ENCODE results near the gene PTPRD. TPM values are rescaled to one million over a fixed set of nuclear protein-coding genes. Genes with fewer than 3 reads are reported as not detected.

Gene PTPRD
- total and polyA plus RNA-seq, 10 donors: 0.08 to 11.7 (median 2.9) TPM

- intact Hi-C loops (cut with DNase I; ENCODE audit: low total_unique reads): no loop called here
- no peak overlapping the region for H3K4me3 ChIP-seq
- H3K27me3 ChIP-seq (replicated peaks in 1 of 7): no peaks in the 10 kb centered on the region
- no peak for DNase-seq
- 80 to 91% (median 86%) methylated on average over 2 of the region's 2 CpGs for WGBS, 5 donors
- no peaks in the 10 kb centered on the region for H3K9me3 ChIP-seq
- no peaks in the 10 kb centered on the region for H3K36me3 ChIP-seq
- TF ChIP-seq POLR2A (IDR thresholded peaks at IDR 0.05) (no peak), POLR2AphosphoS5 (IDR thresholded peaks at IDR 0.05) (no peak)
- TF ChIP-seq, protein P1, sequence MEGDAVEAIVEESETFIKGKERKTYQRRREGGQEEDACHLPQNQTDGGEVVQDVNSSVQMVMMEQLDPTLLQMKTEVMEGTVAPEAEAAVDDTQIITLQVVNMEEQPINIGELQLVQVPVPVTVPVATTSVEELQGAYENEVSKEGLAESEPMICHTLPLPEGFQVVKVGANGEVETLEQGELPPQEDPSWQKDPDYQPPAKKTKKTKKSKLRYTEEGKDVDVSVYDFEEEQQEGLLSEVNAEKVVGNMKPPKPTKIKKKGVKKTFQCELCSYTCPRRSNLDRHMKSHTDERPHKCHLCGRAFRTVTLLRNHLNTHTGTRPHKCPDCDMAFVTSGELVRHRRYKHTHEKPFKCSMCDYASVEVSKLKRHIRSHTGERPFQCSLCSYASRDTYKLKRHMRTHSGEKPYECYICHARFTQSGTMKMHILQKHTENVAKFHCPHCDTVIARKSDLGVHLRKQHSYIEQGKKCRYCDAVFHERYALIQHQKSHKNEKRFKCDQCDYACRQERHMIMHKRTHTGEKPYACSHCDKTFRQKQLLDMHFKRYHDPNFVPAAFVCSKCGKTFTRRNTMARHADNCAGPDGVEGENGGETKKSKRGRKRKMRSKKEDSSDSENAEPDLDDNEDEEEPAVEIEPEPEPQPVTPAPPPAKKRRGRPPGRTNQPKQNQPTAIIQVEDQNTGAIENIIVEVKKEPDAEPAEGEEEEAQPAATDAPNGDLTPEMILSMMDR (IDR thresholded peaks at IDR 0.05 in 8 of 11, conservative IDR thresholded peaks at IDR 0.05 in 3 of 11): no peak
- no peaks in the 10 kb centered on the region for H3K4me1 ChIP-seq
- H3K27ac ChIP-seq: no peak overlapping the region
Observed at GRCh38 chr9:8457816-8458215, 2155.0 kb downstream of the PTPRD start.

- Histone ChIP-seq H3K9me3 (no peaks in the 10 kb centered on the region), H3K27me3 (replicated peaks in 1 of 7) (no peaks in the 10 kb centered on the region), H3K27ac (no peak overlapping the region), H3K36me3 (no peaks in the 10 kb centered on the region), H3K4me3 (no peak overlapping the region), H3K4me1 (no peaks in the 10 kb centered on the region)
- TF ChIP-seq, protein P1 (IDR thresholded peaks at IDR 0.05 in 8 of 11, conservative IDR thresholded peaks at IDR 0.05 in 3 of 11): no peak
- TF ChIP-seq POLR2AphosphoS5 (IDR thresholded peaks at IDR 0.05) (no peak), POLR2A (IDR thresholded peaks at IDR 0.05) (no peak)
- DNase-seq: no peak
- intact Hi-C loops (cut with DNase I; ENCODE audit: low total_unique reads): no loop called here
- WGBS, 5 donors: 83 to 93% (median 89%) methylated on average over 5 of the region's 5 CpGs
Observed at GRCh38 chr9:8457055-8457454, 2155.7 kb downstream of the PTPRD start.

GRCh38 chr9:8456344-8456743, 2156.5 kb downstream of the PTPRD start:
- Histone ChIP-seq H3K27me3 (replicated peaks in 1 of 7) (no peaks in the 10 kb centered on the region), H3K36me3 (no peaks in the 10 kb centered on the region), H3K4me1 (no peaks in the 10 kb centered on the region), H3K9me3 (no peaks in the 10 kb centered on the region), H3K4me3 (no peak overlapping the region), H3K27ac (no peak overlapping the region)
- no peak for TF ChIP-seq POLR2A (IDR thresholded peaks at IDR 0.05)
- TF ChIP-seq, protein P1 (IDR thresholded peaks at IDR 0.05 in 8 of 11, conservative IDR thresholded peaks at IDR 0.05 in 3 of 11): no peak
- TF ChIP-seq POLR2AphosphoS5 (IDR thresholded peaks at IDR 0.05): no peak
- intact Hi-C loops (cut with DNase I; ENCODE audit: low total_unique reads): no loop called here
- no peak for DNase-seq

GRCh38 chr9:8450810-8451545, 2161.8 kb downstream of the PTPRD start:
- intact Hi-C loops (cut with DNase I; ENCODE audit: low total_unique reads): no loop called here
- TF ChIP-seq, protein P1 (IDR thresholded peaks at IDR 0.05 in 8 of 11, conservative IDR thresholded peaks at IDR 0.05 in 3 of 11): no peak
- no peak for TF ChIP-seq POLR2AphosphoS5 (IDR thresholded peaks at IDR 0.05)
- no peak for TF ChIP-seq POLR2A (IDR thresholded peaks at IDR 0.05)
- Histone ChIP-seq H3K9me3 (no peaks in the 10 kb centered on the region), H3K27me3 (replicated peaks in 1 of 7) (no peaks in the 10 kb centered on the region), H3K4me3 (no peak overlapping the region), H3K4me1 (no peaks in the 10 kb centered on the region), H3K36me3 (no peaks in the 10 kb centered on the region), H3K27ac (no peak overlapping the region)
- 78 to 92% (median 86%) methylated on average over 9 of the region's 9 CpGs for WGBS, 5 donors
- DNase-seq: no peak
